ENCODE results near the gene SPINK8.

Gene SPINK8

GRCh38 chr3:48301020-48301799 lies 32.3 kb downstream of the SPINK8 start, which contains the start of gene NME6:
TSS of gene NME6 (minus strand) at chr3:48301367.
- DNase-seq (ENCODE audit: low read depth): peak; percentile 97
- TF ChIP-seq POLR2A (IDR thresholded peaks at IDR 0.05; ENCODE audit: extremely low read depth, insufficient read length): peak; percentile 76
- TF ChIP-seq MYC (IDR thresholded peaks at IDR 0.05; ENCODE audit: low read depth, low read length): peak; percentile 74
- peak; percentile 88 for TF ChIP-seq MAX (IDR thresholded peaks at IDR 0.05; ENCODE audit: low read depth, low read length)
- no peak for TF ChIP-seq CTCF (IDR thresholded peaks at IDR 0.05; ENCODE audit: low read depth, low read length)
- H3K4me3 ChIP-seq (ENCODE audit: low read depth, low read length): peak within 1 kb of the TSS; percentile 96

- TF ChIP-seq POLR2A (IDR thresholded peaks at IDR 0.05; ENCODE audit: extremely low read depth, insufficient read length) (no peak), MYC (IDR thresholded peaks at IDR 0.05; ENCODE audit: low read depth, low read length) (peak; percentile 40; the same call in 1 of the 2 replicates), CTCF (IDR thresholded peaks at IDR 0.05; ENCODE audit: low read depth, low read length) (no peak), MAX (IDR thresholded peaks at IDR 0.05; ENCODE audit: low read depth, low read length) (no peak)
- DNase-seq (ENCODE audit: low read depth): peak; percentile 76
Observed at GRCh38 chr3:48299746-48300712, 33.4 kb downstream of the SPINK8 start.

GRCh38 chr3:48297111-48297810 lies 36.2 kb downstream of the SPINK8 start:
- DNase-seq (ENCODE audit: low read depth): no peak
- H3K4me3 ChIP-seq (ENCODE audit: low read depth, low read length): no peak overlapping the region
- TF ChIP-seq CTCF (IDR thresholded peaks at IDR 0.05; ENCODE audit: low read depth, low read length) (no peak), MYC (IDR thresholded peaks at IDR 0.05; ENCODE audit: low read depth, low read length) (no peak)

More at GRCh38 chr3:48299746-48300712, 33.4 kb downstream of the SPINK8 start:
- H3K4me3 ChIP-seq (ENCODE audit: low read depth, low read length): peak overlapping the region; percentile 96

GRCh38 chr3:48296699-48297098 lies 36.8 kb downstream of the SPINK8 start:
- no peak overlapping the region for H3K4me3 ChIP-seq (ENCODE audit: low read depth, low read length)
- no peak for DNase-seq (ENCODE audit: low read depth)
- no peak for TF ChIP-seq POLR2A (IDR thresholded peaks at IDR 0.05; ENCODE audit: extremely low read depth, insufficient read length)
- TF ChIP-seq MAX (IDR thresholded peaks at IDR 0.05; ENCODE audit: low read depth, low read length): no peak
- TF ChIP-seq MYC (IDR thresholded peaks at IDR 0.05; ENCODE audit: low read depth, low read length): no peak
- no peak for TF ChIP-seq CTCF (IDR thresholded peaks at IDR 0.05; ENCODE audit: low read depth, low read length)

- no peak for TF ChIP-seq MYC (IDR thresholded peaks at IDR 0.05; ENCODE audit: low read depth, low read length)
- no peak for TF ChIP-seq CTCF (IDR thresholded peaks at IDR 0.05; ENCODE audit: low read depth, low read length)
- no peak for TF ChIP-seq POLR2A (IDR thresholded peaks at IDR 0.05; ENCODE audit: extremely low read depth, insufficient read length)
- TF ChIP-seq MAX (IDR thresholded peaks at IDR 0.05; ENCODE audit: low read depth, low read length): no peak
- DNase-seq (ENCODE audit: low read depth): no peak
- H3K4me3 ChIP-seq (ENCODE audit: low read depth, low read length): no peak overlapping the region
Observed at GRCh38 chr3:48294611-48295263, 38.7 kb downstream of the SPINK8 start.

All from NB4 (cell line).